GM12878 (cell line): ENCODE results near the gene ESRRG.

Experiments
- CTCF ChIP-seq, 3 experiments: IDR thresholded peaks in 2 of 3; conservative IDR thresholded peaks in 1 of 3; 2 replicates each; pipeline ENCODE4 v1.5.1; 2011; ENCODE audit warnings: low read depth in 3 of 3, low read length in 3 of 3, mild to moderate bottlenecking in 3 of 3, control low read depth in 2 of 3, moderate library complexity in 2 of 3, inconsistent platforms in 1 of 3, mixed read lengths in 1 of 3; ENCODE audit not compliant: control insufficient read depth in 2 of 3, insufficient read depth in 1 of 3; ENCODE audit errors: extremely low read depth in 1 of 3
- KDM1A ChIP-seq: fragments of 200-600 bp; sonication (generic); IDR thresholded peaks from 2 replicates; pipeline ENCODE4 v1.6.1; 2016; ENCODE audit warnings: borderline replicate concordance
- MEF2A ChIP-seq: IDR thresholded peaks from 2 replicates; pipeline ENCODE4 v1.6.1; 2011; ENCODE audit warnings: low read depth, mild to moderate bottlenecking, low read length, moderate library complexity; ENCODE audit not compliant: insufficient read depth
- PRDM15 ChIP-seq: fragments of 450-650 bp; formaldehyde crosslinking; IDR thresholded peaks from 2 replicates; pipeline ENCODE4 v1.4.0; 2020; ENCODE audit warnings: mild to moderate bottlenecking, moderate library complexity
- RAD21 ChIP-seq: IDR thresholded peaks from 2 replicates; pipeline ENCODE4 v1.6.1; 2011; ENCODE audit warnings: mild to moderate bottlenecking, low read depth, low read length, moderate library complexity; ENCODE audit not compliant: insufficient read depth
- RAD51 ChIP-seq: fragments of 450-650 bp; IDR thresholded peaks from 2 replicates; pipeline ENCODE4 v1.6.1; 2016; ENCODE audit warnings: moderate library complexity, mild to moderate bottlenecking, inconsistent platforms
- RB1 ChIP-seq: fragments of 450-650 bp; formaldehyde crosslinking; IDR thresholded peaks from 2 replicates; pipeline ENCODE4 v1.6.1; 2017; ENCODE audit warnings: mild to moderate bottlenecking, borderline replicate concordance
- RBBP5 ChIP-seq: fragments of 200-600 bp; sonication (generic); conservative IDR thresholded peaks from 2 replicates; pipeline ENCODE4 v1.6.1; 2016
- RELA ChIP-seq: fragments of 450-650 bp; IDR thresholded peaks from 2 replicates; pipeline ENCODE4 v1.8.0; 2014; ENCODE audit warnings: borderline replicate concordance; ENCODE audit not compliant: partially characterized antibody
- ZNF274 ChIP-seq: IDR thresholded peaks from one replicate; pipeline ENCODE4 v1.8.0; 2011; ENCODE audit not compliant: insufficient read length, insufficient read depth

GRCh38 chr1:216549796-216550195 lies 173.4 kb downstream of the ESRRG start:
- TF ChIP-seq CTCF (IDR thresholded peaks at IDR 0.05 in 2 of 3, conservative IDR thresholded peaks at IDR 0.05 in 1 of 3; ENCODE audit: control insufficient read depth in 2 of 3, extremely low read depth in 1 of 3, insufficient read depth in 1 of 3, low read depth in 3 of 3, low read length in 3 of 3) (no peak), MEF2A (no peak), RAD51 (no peak), KDM1A (no peak), RBBP5 (no peak), ZNF274 (no peak), RELA (no peak), RB1 (no peak), PRDM15 (CRISPR knock-in tag) (no peak), RAD21 (no peak)
